Measurements from ENCODE around the gene LARGE1.

DNA sequence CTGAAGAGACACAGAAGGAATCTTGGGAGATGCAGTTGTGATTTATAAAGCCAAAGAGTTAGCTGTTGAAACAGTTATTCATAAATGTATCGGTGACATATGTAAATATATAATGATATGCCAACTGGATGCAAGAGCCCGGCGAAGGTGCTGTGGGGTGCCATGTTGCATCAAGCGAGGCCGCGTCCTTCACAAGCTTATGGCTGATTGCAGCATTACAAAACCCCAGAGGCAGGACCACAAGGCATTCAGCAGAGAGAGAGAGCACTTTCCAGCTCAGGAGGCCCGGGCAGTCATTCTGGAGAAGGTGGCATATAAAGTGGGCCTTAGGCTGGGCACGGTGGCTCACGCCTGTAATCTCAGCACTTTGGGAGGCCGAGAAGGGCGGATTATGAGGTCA is 65.6 kb downstream of the LARGE1 start:
- TF ChIP-seq CTCF (IDR thresholded peaks at IDR 0.05) (no peak), POLR2A (IDR thresholded peaks at IDR 0.05) (no peak)

All from uterus (tissue), 2 donors.